Muscle layer of duodenum (tissue), 2 donors: ENCODE measurements around the gene CLASP1.
"Not testable (repeated sequence)": the region's sequence is repeated elsewhere in the genome, so short reads cannot be mapped to it uniquely, and the experiment has no call there.

Source experiments
- H3K27ac ChIP-seq: one replicate; pipeline ENCODE4 v1.7.0; 2013; ENCODE audit warnings: mild to moderate bottlenecking, low read length
- H3K27me3 ChIP-seq: one replicate; pipeline ENCODE4 v1.7.0; 2013; ENCODE audit warnings: low read depth, mild to moderate bottlenecking, control low read depth, low read length
- H3K36me3 ChIP-seq, 2 donors: one replicate each; pipeline ENCODE4 v1.7.0; 2013; ENCODE audit warnings: low read length in 2 of 2, control low read depth in 1 of 2, mild to moderate bottlenecking in 1 of 2; ENCODE audit not compliant: insufficient read depth in 2 of 2, control insufficient read depth in 1 of 2
- H3K4me1 ChIP-seq, 2 donors: one replicate each; pipeline ENCODE4 v1.7.0; 2013; ENCODE audit warnings: low read length in 2 of 2, mild to moderate bottlenecking in 2 of 2, control low read depth in 1 of 2, moderate library complexity in 1 of 2; ENCODE audit not compliant: insufficient read depth in 2 of 2, control insufficient read depth in 1 of 2
- H3K4me3 ChIP-seq, 2 donors: one replicate each; pipeline ENCODE4 v1.7.0; 2013; ENCODE audit warnings: low read length in 2 of 2, low read depth in 1 of 2, mild to moderate bottlenecking in 1 of 2
- H3K9me3 ChIP-seq, 2 donors: one replicate each; pipeline ENCODE4 v1.7.0; 2013; ENCODE audit warnings: low read length in 2 of 2, control low read depth in 1 of 2, mild to moderate bottlenecking in 1 of 2; ENCODE audit not compliant: control insufficient read depth in 1 of 2
- donor health status: healthy.

The CLASP1 gene

GRCh38 chr2:121478996-121479745 is 170.1 kb downstream of the CLASP1 start:
- Histone ChIP-seq H3K4me3 (no peak overlapping the region), H3K9me3 (no peaks in the 10 kb centered on the region), H3K36me3 (no peaks in the 10 kb centered on the region), H3K27ac (no peak overlapping the region), H3K4me1 (peaks cover 16 to 64% of the 10 kb centered on the region in 2 donors), H3K27me3 (no peaks in the 10 kb centered on the region)

GRCh38 chr2:121478358-121478995 is 170.8 kb downstream of the CLASP1 start:
- H3K27me3 ChIP-seq, H3K27ac ChIP-seq, H3K9me3 ChIP-seq, H3K4me3 ChIP-seq, H3K36me3 ChIP-seq: not testable (repeated sequence)
- H3K4me1 ChIP-seq, result peaks cover 16 to 64% of the 10 kb centered on the region in 2 donors

GRCh38 chr2:121476684-121477083 is 172.6 kb downstream of the CLASP1 start:
- Histone ChIP-seq H3K36me3 (no peaks in the 10 kb centered on the region), H3K27ac (no peak overlapping the region), H3K4me1 (peaks cover 16 to 60% of the 10 kb centered on the region in 2 donors), H3K27me3 (no peaks in the 10 kb centered on the region), H3K9me3 (no peaks in the 10 kb centered on the region), H3K4me3 (no peak overlapping the region)

- Histone ChIP-seq H3K4me3 (no peak overlapping the region), H3K27me3 (no peaks in the 10 kb centered on the region), H3K4me1 (peaks cover 12 to 53% of the 10 kb centered on the region in 2 donors), H3K9me3 (no peaks in the 10 kb centered on the region), H3K27ac (no peak overlapping the region), H3K36me3 (no peaks in the 10 kb centered on the region)
Observed at GRCh38 chr2:121475811-121476571, 173.3 kb downstream of the CLASP1 start.

- peaks cover 0 to 36% of the 10 kb centered on the region in 2 donors for H3K4me1 ChIP-seq
- no peaks in the 10 kb centered on the region for H3K27me3 ChIP-seq
- no peaks in the 10 kb centered on the region for H3K9me3 ChIP-seq
- peaks cover 12 to 13% of the 10 kb centered on the region in 2 donors for H3K36me3 ChIP-seq
- no peak overlapping the region for H3K4me3 ChIP-seq
- no peak overlapping the region for H3K27ac ChIP-seq
Observed at GRCh38 chr2:121473512-121473911, 175.8 kb downstream of the CLASP1 start.

GRCh38 chr2:121472470-121472993 is 176.7 kb downstream of the CLASP1 start:
- no peak overlapping the region for H3K27ac ChIP-seq
- H3K9me3 ChIP-seq, result no peaks in the 10 kb centered on the region
- H3K36me3 ChIP-seq, result peaks cover 12 to 19% of the 10 kb centered on the region in 2 donors
- no peak overlapping the region for H3K4me3 ChIP-seq
- H3K27me3 ChIP-seq, result no peaks in the 10 kb centered on the region
- peaks cover 0 to 36% of the 10 kb centered on the region in 2 donors for H3K4me1 ChIP-seq

- no peak overlapping the region for H3K27ac ChIP-seq
- peaks cover 12 to 24% of the 10 kb centered on the region in 2 donors for H3K36me3 ChIP-seq
- peaks cover 0 to 32% of the 10 kb centered on the region in 2 donors for H3K4me1 ChIP-seq
- no peaks in the 10 kb centered on the region for H3K9me3 ChIP-seq
- no peak overlapping the region for H3K4me3 ChIP-seq
- H3K27me3 ChIP-seq, result no peaks in the 10 kb centered on the region
Observed at GRCh38 chr2:121471532-121472469, 177.5 kb downstream of the CLASP1 start.

GRCh38 chr2:121470917-121471316 is 178.3 kb downstream of the CLASP1 start:
- Histone ChIP-seq H3K36me3 (peaks cover 12 to 27% of the 10 kb centered on the region in 2 donors), H3K9me3 (no peaks in the 10 kb centered on the region), H3K27ac (no peak overlapping the region), H3K27me3 (no peaks in the 10 kb centered on the region), H3K4me1 (peaks cover 0 to 23% of the 10 kb centered on the region in 2 donors), H3K4me3 (no peak overlapping the region)

- H3K4me1 ChIP-seq, result peaks cover 0 to 14% of the 10 kb centered on the region in 2 donors
- no peak overlapping the region for H3K27ac ChIP-seq
- peaks cover 12 to 27% of the 10 kb centered on the region in 2 donors for H3K36me3 ChIP-seq
- no peaks in the 10 kb centered on the region for H3K9me3 ChIP-seq
- H3K4me3 ChIP-seq, result no peak overlapping the region
- no peaks in the 10 kb centered on the region for H3K27me3 ChIP-seq
Observed at GRCh38 chr2:121469356-121469755, 179.9 kb downstream of the CLASP1 start.

- H3K4me3 ChIP-seq, result no peak overlapping the region
- no peaks in the 10 kb centered on the region for H3K27me3 ChIP-seq
- no peak overlapping the region for H3K27ac ChIP-seq
- H3K9me3 ChIP-seq, result no peaks in the 10 kb centered on the region
- H3K36me3 ChIP-seq, result peaks cover 12 to 27% of the 10 kb centered on the region in 2 donors
- H3K4me1 ChIP-seq, result peaks cover 0 to 14% of the 10 kb centered on the region in 2 donors
Observed at GRCh38 chr2:121468936-121469335, 180.3 kb downstream of the CLASP1 start.
